GM18867 (cell line): ENCODE measurements around the gene NRSN2.
"Not testable (repeated sequence)": the region's sequence is repeated elsewhere in the genome, so short reads cannot be mapped to it uniquely, and the experiment has no call there.

Source experiments
- ATAC-seq: cut with Tn5 transposase; IDR thresholded peaks from one replicate; pipeline ENCODE4 v1.9.1; 2021; ENCODE audit warnings: mild to moderate bottlenecking, moderate library complexity; ENCODE audit not compliant: unreplicated experiment

Gene NRSN2

DNA sequence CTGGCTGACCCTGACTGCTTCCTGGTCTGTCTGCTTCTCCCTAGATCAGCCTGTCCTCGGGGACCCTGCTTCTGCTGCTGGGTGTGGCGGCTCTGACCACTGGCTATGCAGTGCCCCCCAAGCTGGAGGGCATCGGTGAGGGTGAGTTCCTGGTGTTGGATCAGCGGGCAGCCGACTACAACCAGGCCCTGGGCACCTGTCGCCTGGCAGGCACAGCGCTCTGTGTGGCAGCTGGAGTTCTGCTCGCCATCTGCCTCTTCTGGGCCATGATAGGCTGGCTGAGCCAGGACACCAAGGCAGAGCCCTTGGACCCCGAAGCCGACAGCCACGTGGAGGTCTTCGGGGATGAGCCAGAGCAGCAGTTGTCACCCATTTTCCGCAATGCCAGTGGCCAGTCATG is 6.3 kb downstream of the NRSN2 start:
- ATAC-seq = no peak

DNA sequence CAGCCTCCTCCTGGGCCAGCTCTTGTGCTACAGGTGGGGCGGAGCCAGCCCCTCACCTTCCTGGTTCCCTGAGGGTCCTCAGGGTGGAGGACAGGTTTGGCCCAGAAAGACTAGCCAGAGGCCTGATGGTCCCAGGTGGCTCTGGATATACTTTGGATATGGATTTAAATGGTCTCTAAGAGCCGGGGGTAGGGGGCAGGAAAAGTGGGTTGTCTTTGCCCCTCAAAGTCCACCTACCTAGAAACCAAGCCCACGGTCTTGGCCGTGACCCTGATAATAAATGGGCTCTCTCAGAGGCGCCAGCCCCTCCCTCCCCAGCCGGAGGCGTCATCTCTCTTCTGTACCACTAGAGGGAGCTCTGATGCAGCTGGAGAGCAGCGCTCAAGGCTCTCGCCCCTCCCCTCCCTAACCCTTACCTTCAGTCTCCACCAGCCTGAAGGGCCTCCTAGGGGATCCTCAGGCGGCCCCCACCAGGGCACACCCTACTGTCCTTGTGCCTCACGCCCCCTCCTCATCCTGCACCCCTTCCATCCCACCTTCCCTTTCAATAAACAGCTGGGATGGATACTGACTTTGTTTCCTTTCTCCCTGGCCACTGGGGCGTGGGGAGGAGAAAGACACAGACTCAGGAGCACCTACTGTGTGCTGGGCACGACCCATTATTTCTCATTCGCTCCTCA is 7.5 kb downstream of the NRSN2 start:
- peak; percentile 90 for ATAC-seq

DNA sequence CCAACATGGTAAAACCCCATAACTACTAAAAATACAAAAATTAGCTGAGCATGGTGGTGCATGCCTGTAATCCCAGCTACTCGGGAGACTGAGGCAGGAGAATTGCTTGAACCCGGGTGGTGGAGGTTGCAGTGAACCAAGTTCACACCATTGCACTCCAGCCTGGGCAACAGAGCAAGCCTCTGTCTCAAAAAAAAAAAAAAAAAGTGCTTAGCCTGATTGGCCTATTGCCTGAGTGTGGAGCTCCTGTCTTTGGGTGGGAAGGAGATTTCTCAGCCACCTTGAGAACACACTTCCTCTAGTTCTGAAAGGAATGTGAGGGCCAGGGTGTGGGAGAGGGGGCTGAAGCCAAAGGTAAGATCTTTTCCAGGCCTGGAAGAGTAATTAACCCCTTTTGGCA is 9.2 kb downstream of the NRSN2 start:
- ATAC-seq = not testable (repeated sequence)

DNA sequence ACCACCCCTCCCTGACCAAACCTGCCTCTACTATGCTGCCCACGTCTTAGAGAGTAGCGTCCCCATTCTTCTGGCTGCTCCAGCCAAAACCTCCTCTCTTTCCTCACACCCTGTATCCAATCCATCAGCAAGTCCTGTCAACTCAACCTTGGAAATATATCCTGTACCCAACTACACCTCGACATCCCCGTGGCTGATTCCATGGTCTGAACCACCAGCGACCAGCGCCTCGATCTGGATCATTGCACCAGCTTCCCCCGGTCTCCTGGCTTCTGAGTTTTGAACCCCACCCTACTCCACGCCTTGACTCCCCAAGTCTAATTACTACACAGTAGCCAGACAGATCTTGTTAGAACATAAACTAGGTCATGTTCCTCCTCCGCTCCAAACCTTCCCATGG is 9.8 kb downstream of the NRSN2 start:
- ATAC-seq = no peak

DNA sequence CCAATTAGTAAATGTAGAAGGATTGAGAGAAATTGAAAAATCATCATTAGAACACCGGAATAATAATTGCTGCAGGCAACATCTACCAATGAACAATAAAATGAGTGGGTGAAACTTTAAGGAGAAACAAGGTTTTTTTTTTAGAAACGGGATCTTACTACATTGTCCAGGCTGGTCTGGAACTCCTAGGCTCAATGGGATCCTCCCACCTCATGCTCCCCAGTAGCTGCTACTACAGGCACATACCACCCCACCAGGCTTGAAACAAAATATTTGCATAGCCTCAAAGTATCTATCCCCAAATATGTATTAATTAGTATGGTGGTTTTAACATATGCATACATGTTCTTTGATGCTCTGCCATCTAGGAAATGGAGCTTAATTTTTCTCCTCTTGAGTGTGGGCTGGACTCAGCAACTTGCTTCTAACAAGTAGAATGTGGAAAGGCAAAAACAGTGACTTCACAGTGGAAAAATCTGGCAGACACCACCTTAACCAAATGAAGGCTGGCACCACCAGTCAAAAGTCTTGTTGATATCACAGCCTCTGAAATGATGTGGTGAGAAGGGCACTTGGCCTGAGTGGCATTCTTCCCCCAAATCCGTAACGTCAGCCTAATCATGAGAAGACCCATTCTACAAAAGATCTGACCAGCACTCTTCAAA is 12.1 kb downstream of the NRSN2 start:
- ATAC-seq = no peak

DNA sequence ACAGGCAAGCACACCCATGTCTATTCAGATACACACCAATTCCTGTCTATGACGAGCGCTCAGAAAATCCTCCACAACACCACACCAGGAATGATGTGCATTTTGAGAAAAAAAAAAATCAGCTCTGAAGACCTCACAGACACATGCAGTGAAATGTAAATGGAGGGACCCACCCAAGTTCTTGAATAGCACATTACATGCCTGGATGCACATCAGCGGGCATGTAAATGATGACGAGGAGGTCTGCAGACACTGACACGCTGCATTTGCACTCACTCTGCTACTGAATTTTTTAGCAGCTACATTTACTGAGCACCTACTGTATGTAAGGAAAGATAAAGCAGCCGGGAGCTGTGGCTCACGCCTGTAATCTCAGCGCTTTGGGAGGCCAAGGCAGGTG is 14.7 kb downstream of the NRSN2 start:
- no peak for ATAC-seq

DNA sequence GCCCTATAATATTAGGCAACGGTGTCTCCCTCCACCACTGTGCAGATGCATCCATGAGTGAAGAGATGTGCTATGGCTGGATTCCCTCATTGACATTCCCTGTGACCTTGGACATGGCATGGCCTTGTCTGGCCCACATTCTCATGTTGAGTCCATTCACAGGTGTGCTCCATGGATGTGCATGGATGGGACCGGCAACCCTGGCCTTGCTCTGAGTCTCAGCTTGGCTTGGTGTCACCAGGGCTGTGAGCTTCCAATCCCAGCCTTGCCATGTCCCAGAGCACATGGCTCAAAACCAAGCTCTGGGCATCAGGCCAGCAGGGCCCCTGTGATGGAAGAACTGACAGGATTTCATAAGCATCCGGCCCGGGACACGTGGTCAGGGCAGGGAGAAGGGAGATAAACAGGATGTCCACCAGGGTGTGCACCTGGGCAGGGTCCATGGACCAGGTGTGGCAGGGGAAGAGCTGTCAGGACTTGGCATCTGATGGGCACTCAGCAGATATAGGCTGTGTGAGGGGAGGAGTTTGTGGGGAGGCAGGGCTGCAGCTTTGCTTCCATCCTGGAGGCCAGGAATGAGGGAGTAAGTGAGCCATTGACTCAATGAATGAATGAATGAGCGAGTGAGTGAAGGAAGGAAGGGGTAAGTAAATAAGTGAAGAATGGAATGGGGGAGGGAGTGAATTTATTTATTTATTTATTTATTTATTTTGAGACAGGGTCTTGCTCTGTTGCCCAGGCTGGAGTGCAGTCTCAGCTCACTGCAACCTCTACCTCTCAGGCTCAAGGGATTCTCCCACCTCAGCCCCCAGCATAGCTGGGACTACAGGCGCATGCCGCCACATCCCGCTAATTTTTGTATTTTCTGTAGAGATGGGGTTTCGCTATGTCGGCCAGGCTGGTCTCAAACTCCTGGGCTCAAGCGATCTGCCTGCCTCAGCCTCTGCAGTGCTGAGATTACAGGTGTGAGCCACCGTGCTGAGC is 15.7 kb downstream of the NRSN2 start:
- no peak for ATAC-seq

DNA sequence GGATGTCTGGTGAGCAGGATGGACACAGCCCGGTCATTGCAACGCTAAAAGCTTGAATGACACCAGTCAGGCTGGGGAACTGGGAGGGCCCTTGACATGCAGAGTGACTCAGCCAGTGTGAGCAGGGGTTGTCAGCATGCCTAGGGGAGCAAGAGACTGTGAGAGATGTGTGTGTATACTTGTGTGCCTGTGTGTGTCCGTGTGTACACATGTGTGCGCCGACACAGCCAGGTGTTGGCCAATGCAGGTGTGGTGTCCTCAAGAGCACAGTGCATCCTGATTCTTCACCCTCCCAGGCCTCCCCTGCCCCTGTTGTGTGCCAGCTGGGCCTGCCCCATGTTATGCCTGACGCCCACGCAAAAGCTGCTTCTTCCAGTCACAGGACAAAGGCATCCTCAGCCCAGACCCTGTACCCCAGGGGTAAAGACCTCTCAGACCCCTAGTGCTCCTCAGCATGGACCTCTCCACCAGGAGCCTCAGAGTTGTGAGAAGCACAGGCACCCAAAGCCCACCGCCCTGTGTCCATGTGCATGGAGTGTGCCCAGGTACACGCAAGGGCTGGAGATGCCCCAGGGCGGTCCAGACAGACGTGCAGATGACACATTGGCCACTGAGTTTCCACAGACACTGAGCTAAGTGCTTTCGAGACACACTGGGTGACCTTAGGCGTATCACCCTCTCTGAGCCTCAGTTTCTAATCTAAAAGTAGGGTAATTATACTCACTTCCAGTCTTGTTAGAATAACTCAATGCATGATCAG is 16.6 kb downstream of the NRSN2 start:
- ATAC-seq = no peak

DNA sequence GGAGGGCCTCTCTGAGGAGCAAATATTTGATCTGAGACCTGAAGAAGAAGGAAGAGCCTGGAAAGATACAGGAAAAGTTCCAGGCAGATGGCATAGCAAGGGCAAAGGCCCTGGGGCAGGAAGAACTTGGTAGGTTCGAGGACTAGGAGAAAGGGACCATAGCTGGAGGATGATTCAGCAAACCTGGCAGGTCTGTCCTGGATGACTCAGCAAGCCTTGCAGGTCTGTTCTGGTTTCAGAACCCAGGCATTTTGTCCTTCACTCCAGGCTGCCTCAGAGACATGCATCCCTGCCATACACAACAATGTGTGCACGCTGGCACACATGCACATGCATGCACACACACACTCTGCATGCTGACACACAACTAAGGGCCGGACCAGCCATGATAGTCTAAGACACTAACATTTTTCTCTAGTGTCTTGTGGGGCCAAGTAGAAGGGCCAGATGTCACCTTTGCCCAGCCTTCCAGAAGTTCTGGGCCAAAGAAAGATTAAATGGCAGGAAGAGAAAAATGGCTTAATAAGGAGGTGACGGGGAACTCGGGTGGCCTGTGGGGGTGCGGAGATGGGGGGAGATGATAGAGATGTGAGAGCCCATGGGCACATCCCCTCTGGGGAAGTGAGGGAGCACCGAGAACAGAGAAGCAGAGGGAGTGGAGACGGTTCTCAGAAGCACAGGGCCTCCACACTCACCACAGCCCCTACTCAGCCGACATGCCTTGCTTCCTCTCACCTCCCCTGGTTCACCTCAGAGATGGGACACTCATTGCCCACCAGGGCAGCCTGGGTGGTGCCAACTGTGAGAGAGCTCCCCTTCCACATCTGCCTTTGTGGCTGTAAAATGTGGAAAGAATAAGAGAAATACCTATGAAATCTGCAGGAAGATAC is 18.2 kb downstream of the NRSN2 start:
- ATAC-seq = no peak

DNA sequence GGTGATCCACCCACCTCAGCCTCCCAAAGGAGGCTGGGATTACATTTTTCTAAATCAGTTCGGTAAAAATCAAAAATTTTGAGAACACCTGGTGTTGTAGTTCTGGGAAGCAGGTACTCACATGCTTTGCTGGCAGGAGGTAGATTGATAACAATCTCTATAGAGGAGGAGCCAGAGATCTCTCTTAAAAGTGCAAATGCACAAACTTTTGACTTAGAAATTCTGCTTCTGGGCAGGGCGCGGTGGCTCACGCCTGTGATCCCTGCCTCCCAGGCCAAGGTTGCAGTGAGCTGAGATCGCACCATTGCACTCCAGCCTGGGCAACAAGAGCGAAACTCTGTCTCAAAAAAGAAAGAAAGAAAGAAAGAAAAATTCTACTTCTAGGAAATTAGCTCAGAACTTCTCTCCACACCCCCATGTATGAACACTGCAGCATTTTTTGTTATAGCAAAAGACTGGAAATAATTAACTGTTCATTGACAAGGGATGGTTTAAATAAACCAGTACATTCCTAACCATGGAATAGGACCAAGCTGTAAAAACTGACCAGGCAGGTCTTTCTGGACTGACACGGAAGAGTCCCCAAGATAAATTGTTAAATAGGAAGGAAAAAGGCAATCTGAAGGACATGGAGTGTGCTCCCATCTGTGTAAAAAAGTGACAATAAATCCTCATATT is 19.3 kb downstream of the NRSN2 start:
- no peak for ATAC-seq

DNA sequence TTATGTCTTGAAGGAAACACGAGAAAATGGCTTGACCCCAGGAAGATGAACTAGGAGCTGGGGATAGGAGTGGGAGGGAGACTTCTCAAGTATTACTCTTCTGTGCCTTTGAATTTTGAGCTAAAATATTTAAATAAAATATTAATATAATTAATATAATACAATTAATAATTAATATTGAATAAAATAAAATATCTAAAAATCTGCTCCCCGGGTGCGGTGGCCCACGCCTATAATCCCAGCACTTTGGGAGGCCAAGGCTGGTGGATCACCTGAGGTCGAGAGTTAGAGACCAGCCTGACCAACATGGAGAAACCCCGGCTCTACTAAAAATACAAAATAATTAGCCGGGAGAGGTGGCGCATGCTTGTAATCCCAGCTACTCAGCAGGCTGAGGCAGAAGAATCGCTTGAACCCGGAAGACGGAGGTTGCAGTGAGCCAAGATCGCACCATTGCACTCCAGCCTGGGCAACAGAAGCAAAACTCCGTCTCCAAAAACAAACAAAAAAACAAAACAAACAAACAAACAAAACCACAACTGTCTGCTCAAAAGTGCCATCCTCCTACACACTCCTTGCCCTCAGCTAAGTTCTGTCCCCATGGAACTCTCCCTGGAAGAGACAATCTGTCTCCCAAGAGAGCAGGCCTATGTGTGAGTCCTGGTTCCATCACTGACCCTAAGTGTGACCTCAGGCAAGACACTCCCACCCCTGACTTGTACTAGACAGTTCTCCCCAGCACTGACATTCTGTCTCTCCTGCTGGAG is 20.0 kb downstream of the NRSN2 start:
- no peak for ATAC-seq

DNA sequence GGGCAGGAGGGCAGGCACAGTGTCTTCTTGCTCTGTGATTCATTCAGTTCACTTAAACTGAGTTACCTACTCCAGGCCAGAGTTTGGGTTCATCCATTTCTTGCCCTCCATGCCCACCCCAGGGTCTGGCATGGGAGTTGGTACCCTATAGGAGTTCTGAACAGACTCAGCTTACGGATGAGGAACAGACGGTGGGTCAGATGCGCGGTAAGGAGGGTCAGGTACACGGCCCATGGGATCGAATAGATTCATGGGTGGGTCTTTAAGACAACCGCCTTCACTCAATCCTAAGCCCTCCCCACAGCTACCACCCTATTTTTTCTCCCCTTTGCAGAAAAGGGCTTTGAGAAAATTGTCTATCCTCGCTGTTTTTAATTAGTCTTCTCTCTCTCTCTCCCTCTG is 20.6 kb downstream of the NRSN2 start:
- no peak for ATAC-seq

DNA sequence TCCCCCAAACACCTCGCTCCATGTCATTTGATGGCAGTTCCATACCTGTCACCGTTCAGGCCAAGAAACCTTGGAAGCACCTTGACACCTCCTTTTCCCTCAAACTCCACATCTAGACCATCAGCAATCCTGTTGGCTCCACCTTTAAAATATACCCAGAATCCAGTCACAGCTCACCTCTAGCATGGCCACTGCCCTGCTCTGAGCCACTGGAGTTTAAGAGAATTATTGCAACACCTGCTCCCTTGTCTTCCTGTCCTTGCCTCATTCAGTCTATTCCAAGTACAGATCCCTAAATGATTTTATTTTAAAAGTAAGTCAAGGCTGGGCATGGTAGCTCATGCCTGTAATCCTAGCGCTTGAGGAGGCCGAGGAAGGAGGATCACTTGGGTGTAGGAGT is 22.0 kb downstream of the NRSN2 start:
- ATAC-seq = no peak

DNA sequence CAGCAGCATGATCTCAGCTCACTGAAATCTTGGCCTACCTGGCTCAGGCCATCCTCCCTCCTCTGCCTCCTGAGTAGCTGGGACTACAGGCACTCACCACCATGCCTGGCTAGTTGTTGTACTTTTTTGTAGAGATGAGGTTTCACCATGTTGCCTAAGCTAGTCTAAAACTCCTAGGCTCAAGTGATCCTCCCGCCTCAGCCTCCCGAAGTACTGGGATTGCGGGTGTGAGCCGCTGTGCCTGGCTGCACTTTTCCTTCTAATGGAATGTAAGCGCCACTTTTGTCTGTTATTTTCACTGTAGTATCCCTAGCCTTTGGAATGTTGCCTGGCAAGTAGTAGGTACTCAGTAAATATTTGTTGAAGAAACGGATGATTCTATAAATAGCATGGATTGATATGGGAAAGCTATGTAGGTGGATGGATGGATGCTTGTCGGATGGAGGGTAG is 23.3 kb downstream of the NRSN2 start:
- no peak for ATAC-seq

DNA sequence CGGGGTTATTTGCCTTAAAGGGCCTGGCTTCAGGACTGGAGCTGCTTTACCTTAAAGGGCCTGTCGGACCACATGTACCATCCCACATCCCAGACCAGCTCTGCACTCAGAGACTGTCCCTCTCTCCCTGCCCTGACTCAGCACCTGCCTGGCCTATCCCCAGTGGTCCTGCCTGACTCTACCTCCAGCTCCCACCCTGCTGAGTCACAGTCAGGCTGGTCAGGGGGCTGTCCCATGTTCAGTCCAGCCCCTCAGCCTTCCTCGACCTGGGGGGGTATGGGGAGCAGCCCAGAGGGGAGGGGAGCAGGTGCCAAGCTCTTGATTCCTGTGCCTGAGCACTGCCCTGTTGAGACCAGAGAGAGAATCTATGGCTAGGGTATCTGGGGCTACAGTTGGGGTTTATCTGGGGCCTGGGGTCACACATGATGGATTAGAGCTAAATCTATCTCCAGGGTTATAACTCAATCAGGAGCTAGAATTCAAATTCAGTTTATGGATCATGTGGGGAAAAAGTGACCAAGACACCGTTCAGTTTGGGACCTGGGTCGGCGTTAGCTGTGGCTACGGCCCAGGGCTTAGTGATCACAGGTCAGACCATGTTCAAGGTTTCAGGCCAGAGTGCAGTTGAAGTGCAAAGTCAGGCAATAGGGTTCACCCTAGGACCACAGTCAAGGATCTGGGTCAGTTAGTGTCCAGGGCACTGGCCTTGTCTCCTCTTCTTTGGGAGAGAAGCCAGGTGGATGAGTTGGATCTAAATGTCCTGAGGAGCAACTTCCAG is 24.3 kb downstream of the NRSN2 start:
- ATAC-seq = no peak

DNA sequence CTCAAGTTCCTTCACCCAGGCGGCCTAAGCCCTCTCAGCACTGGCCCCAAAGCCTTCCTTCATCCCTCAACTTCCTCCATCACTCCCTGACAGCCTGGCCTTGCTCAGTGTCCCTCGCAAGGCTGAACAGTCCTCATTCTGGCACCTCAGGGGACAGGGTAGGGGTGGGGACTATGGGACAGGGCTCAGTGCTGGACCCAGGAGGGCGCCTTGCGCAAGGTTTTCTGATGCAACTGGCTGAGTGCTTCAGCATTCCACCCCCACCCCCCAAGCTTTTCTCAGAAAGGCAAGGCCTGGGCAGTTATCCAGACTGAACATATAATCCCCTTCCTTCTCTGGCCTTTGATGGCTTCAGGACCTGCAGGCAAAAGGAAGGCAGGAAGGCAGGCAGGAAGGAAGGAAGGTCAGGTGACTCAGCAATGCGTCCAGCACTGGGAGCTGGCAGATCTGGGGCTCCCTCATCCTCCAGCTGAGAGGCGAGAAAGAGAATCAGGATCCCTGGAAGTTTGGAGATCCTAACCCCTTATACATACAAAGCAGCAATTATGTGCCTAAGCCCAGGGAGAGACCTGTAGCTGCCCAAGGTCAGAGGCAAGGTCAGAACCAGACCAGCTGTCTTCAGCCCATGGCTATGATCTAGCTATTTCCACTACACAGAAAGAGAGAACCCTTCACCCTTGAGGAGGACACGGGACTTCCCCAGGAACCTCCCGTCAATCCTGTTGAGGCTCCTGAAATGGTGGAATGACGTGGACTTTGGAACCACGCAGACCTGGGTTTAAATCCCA is 25.0 kb downstream of the NRSN2 start:
- no peak for ATAC-seq

DNA sequence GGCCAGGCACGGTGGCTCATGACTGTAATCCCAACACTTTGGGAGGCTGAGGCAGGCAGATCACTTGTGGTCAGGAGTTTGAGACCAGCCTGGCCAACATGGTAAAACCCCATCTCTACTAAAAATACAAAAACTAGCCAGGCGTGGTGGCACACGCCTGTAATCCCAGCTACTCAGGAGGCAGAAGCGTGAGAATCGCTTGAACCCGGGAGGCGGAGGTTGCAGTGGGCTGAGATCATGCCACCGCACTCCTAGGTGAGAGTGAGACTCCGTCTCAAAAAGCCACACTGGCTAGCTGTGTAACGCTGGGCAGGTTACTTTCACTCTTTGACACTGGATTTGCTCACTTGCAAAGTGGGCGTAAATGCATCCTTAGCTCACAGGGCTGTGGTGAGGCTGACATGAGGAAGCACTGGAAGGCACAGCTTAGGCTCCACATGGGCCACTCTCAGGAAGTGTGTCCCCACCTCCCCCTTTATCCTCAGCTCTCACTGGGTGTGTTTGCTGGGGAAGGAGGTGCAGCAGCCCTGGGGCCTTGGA is 25.7 kb downstream of the NRSN2 start:
- not testable (repeated sequence) for ATAC-seq
